ENCODE results near the gene FGGY. TPM values are rescaled to one million over a fixed set of nuclear protein-coding genes. Genes with fewer than 3 reads are reported as not detected.
A peak's percentile ranks its signal among the peaks of the same experiment; 100 is the strongest.

The FGGY gene
- total and polyA plus RNA-seq, 4 donors = 16.0 to 67.0 (median 43.4) TPM

DNA sequence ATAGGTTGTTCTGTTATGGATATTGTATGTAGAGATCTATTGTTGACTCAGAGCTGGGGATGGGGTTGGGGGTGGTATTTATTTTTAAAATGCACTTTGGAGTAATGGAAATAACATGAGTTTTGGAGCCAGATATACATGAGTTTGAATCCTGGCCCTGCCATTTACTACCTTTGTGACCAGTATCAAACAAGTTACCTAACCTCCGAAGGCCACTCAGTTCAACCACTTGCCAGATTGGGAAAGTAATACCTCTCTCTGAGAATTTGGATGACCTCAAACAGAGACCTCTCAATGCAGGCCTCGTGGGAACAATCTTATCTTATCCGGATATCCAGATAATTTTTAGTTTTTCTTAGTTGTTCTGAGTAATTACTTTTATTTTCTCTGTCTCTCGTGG is 181.0 kb downstream of the FGGY start:
- H3K36me3 ChIP-seq (ENCODE audit: control insufficient read depth in 4 of 4, insufficient read depth in 3 of 4, low read depth in 1 of 4, low read length in 3 of 4) = peaks cover 0 to 4% (median under 1%) of the 10 kb centered on the region in 4 donors

More for the DNA sequence above, 181.0 kb downstream of the FGGY start:
- WGBS = 36% methylated on average over 4 of the region's 4 CpGs
- no peaks in the 10 kb centered on the region for H3K9me3 ChIP-seq (ENCODE audit: control insufficient read depth in 4 of 4, low read length in 3 of 4)
- no peak overlapping the region for H3K4me3 ChIP-seq (ENCODE audit: low read depth in 1 of 3, low read length in 3 of 3)
- peak overlapping the region; percentile 58 for H3K27ac ChIP-seq (ENCODE audit: low read depth in 1 of 2, low read length in 2 of 2)
- DNase-seq (ENCODE audit: low spot score) = no peak
- TF ChIP-seq HNF4G (IDR thresholded peaks at IDR 0.05) = peak; percentile 26
- TF ChIP-seq, protein P1, sequence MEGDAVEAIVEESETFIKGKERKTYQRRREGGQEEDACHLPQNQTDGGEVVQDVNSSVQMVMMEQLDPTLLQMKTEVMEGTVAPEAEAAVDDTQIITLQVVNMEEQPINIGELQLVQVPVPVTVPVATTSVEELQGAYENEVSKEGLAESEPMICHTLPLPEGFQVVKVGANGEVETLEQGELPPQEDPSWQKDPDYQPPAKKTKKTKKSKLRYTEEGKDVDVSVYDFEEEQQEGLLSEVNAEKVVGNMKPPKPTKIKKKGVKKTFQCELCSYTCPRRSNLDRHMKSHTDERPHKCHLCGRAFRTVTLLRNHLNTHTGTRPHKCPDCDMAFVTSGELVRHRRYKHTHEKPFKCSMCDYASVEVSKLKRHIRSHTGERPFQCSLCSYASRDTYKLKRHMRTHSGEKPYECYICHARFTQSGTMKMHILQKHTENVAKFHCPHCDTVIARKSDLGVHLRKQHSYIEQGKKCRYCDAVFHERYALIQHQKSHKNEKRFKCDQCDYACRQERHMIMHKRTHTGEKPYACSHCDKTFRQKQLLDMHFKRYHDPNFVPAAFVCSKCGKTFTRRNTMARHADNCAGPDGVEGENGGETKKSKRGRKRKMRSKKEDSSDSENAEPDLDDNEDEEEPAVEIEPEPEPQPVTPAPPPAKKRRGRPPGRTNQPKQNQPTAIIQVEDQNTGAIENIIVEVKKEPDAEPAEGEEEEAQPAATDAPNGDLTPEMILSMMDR (IDR thresholded peaks at IDR 0.05; ENCODE audit: low read depth, low read length, missing input control) = no peak
- TF ChIP-seq GABPA (IDR thresholded peaks at IDR 0.05 in 1 of 2, conservative IDR thresholded peaks at IDR 0.05 in 1 of 2) = no peak
- TF ChIP-seq HNF4A (conservative IDR thresholded peaks at IDR 0.05) = peak; percentile 77 to 84
- peak; percentile 49 for TF ChIP-seq YY1 (IDR thresholded peaks at IDR 0.05)
- TF ChIP-seq FOXA2 (IDR thresholded peaks at IDR 0.05) = no peak
- no peak for TF ChIP-seq FOXA1 (IDR thresholded peaks at IDR 0.05)
- peak; percentile 25 for TF ChIP-seq SP1 (IDR thresholded peaks at IDR 0.05)
- TF ChIP-seq RXRA (IDR thresholded peaks at IDR 0.05) = peak; percentile 72 to 87
- TF ChIP-seq, protein P2, sequence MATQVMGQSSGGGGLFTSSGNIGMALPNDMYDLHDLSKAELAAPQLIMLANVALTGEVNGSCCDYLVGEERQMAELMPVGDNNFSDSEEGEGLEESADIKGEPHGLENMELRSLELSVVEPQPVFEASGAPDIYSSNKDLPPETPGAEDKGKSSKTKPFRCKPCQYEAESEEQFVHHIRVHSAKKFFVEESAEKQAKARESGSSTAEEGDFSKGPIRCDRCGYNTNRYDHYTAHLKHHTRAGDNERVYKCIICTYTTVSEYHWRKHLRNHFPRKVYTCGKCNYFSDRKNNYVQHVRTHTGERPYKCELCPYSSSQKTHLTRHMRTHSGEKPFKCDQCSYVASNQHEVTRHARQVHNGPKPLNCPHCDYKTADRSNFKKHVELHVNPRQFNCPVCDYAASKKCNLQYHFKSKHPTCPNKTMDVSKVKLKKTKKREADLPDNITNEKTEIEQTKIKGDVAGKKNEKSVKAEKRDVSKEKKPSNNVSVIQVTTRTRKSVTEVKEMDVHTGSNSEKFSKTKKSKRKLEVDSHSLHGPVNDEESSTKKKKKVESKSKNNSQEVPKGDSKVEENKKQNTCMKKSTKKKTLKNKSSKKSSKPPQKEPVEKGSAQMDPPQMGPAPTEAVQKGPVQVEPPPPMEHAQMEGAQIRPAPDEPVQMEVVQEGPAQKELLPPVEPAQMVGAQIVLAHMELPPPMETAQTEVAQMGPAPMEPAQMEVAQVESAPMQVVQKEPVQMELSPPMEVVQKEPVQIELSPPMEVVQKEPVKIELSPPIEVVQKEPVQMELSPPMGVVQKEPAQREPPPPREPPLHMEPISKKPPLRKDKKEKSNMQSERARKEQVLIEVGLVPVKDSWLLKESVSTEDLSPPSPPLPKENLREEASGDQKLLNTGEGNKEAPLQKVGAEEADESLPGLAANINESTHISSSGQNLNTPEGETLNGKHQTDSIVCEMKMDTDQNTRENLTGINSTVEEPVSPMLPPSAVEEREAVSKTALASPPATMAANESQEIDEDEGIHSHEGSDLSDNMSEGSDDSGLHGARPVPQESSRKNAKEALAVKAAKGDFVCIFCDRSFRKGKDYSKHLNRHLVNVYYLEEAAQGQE (IDR thresholded peaks at IDR 0.05) = no peak
- TF ChIP-seq, protein P3, sequence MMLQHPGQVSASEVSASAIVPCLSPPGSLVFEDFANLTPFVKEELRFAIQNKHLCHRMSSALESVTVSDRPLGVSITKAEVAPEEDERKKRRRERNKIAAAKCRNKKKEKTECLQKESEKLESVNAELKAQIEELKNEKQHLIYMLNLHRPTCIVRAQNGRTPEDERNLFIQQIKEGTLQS (IDR thresholded peaks at IDR 0.05) = no peak
- TF ChIP-seq, protein P4, sequence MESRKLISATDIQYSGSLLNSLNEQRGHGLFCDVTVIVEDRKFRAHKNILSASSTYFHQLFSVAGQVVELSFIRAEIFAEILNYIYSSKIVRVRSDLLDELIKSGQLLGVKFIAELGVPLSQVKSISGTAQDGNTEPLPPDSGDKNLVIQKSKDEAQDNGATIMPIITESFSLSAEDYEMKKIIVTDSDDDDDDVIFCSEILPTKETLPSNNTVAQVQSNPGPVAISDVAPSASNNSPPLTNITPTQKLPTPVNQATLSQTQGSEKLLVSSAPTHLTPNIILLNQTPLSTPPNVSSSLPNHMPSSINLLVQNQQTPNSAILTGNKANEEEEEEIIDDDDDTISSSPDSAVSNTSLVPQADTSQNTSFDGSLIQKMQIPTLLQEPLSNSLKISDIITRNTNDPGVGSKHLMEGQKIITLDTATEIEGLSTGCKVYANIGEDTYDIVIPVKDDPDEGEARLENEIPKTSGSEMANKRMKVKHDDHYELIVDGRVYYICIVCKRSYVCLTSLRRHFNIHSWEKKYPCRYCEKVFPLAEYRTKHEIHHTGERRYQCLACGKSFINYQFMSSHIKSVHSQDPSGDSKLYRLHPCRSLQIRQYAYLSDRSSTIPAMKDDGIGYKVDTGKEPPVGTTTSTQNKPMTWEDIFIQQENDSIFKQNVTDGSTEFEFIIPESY (IDR thresholded peaks at IDR 0.05) = peak; percentile 46
- TF ChIP-seq EGR1 (IDR thresholded peaks at IDR 0.05; ENCODE audit: low read depth in 2 of 2) = peak in 1 of 2 donors; percentile 46
- no peak for TF ChIP-seq TAF1 (conservative IDR thresholded peaks at IDR 0.05)
- TF ChIP-seq RAD21 (IDR thresholded peaks at IDR 0.05) = peak; percentile 34 to 48
- peak; percentile 11 to 27 for TF ChIP-seq JUND (IDR thresholded peaks at IDR 0.05)
- TF ChIP-seq NR2F2 (IDR thresholded peaks at IDR 0.05) = no peak
- TF ChIP-seq, protein P5, sequence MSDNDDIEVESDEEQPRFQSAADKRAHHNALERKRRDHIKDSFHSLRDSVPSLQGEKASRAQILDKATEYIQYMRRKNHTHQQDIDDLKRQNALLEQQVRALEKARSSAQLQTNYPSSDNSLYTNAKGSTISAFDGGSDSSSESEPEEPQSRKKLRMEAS (IDR thresholded peaks at IDR 0.05) = peak; percentile 62
- H3K27me3 ChIP-seq (ENCODE audit: control insufficient read depth in 4 of 4, insufficient read depth in 4 of 4, low read length in 3 of 4) = no peaks in the 10 kb centered on the region
- peaks cover 0 to 28% (median 19%) of the 10 kb centered on the region in 4 donors for H3K4me1 ChIP-seq (ENCODE audit: control insufficient read depth in 4 of 4, insufficient read depth in 4 of 4, low read length in 3 of 4)
- H3K9ac ChIP-seq (ENCODE audit: low read depth in 1 of 2, low read length in 2 of 2) = no peak overlapping the region

Measured in liver (tissue), 9 donors.